H1 (cell line): ENCODE data around the gene GALNT2. TPM values are rescaled to one million over a fixed set of nuclear protein-coding genes. Genes with fewer than 3 reads are reported as not detected.

Source experiments
- HDAC6 ChIP-seq: IDR thresholded peaks from one replicate; pipeline ENCODE4 v1.7.1; 2012; ENCODE audit warnings: low read depth, mild to moderate bottlenecking, inconsistent platforms, low read length, moderate library complexity
- NANOG ChIP-seq: IDR thresholded peaks from 2 replicates; pipeline ENCODE4 v1.6.1; 2011; ENCODE audit warnings: low read length, low read depth, mild to moderate bottlenecking, inconsistent platforms; ENCODE audit not compliant: insufficient read depth, poor library complexity, severe bottlenecking
- SP4 ChIP-seq: IDR thresholded peaks from 2 replicates; pipeline ENCODE4 v1.6.1; 2012; ENCODE audit warnings: low read length, inconsistent platforms
- polyA plus RNA-seq, 7 experiments: library from polyadenylated mRNA; depleted of rRNA in 3 of 7; stranded (reverse) in 5 of 7; unstranded in 2 of 7; fragments of >200 nt in 5 of 7; fragments of 200-250 nt in 2 of 7; gene quantifications; 1 replicate in 5 of 7; 2 replicates in 1 of 7; 4 replicates in 1 of 7; pipeline versions ENCODE4 v1.2.1 to v1.2.3, GENCODE V29; 2011 to 2013; ENCODE audit warnings: missing spikeins in 2 of 7, mixed read lengths in 2 of 7
- total RNA-seq: library from RNA; stranded (reverse); fragmentation: NEBNext Ultra II Directional; extraction: Animal tissue kit (Norgen Biotek cat#: 25700); gene quantifications from 2 replicates; pipeline ENCODE4 v1.2.1, GENCODE V29; 2021
- TF ChIP-seq, protein P1 (sequence below): fragments of 300-600 bp; sonication (generic); IDR thresholded peaks from 2 replicates; pipeline ENCODE4 v1.7.1; 2012; ENCODE audit warnings: low read length, moderate library complexity, mild to moderate bottlenecking, inconsistent platforms; ENCODE audit not compliant: insufficient replicate concordance
- TF ChIP-seq, protein P2 (sequence below): IDR thresholded peaks from 2 replicates; pipeline ENCODE4 v1.6.1; 2012; ENCODE audit warnings: inconsistent platforms

GALNT2 gene
- total and polyA plus RNA-seq, 2 of the 8 experiments (the other 6 are each of a cell fraction or from before 2014, with no cell fraction given), result 34.5 to 75.3 TPM

DNA sequence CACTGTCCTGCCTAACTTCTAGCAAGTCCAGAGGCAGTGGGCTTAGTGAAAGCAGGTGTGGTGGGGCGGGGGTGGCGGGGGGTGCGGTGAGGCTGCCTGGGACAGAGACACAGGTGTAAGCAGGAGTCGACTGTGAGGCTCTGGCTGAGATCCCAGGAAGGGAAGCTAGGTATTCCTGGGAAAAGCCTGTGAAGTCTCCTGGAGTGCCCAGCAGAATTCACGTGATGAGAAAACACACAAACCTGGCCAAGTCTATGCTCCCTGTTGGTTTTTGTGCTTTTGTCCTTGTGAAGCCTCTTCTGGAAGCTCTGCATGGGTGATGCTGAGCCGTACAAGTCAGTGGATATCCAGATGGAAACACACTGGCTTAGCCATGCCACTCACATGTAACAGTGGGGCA, 5.3 kb downstream of the GALNT2 start (continued):
- TF ChIP-seq, protein P1, sequence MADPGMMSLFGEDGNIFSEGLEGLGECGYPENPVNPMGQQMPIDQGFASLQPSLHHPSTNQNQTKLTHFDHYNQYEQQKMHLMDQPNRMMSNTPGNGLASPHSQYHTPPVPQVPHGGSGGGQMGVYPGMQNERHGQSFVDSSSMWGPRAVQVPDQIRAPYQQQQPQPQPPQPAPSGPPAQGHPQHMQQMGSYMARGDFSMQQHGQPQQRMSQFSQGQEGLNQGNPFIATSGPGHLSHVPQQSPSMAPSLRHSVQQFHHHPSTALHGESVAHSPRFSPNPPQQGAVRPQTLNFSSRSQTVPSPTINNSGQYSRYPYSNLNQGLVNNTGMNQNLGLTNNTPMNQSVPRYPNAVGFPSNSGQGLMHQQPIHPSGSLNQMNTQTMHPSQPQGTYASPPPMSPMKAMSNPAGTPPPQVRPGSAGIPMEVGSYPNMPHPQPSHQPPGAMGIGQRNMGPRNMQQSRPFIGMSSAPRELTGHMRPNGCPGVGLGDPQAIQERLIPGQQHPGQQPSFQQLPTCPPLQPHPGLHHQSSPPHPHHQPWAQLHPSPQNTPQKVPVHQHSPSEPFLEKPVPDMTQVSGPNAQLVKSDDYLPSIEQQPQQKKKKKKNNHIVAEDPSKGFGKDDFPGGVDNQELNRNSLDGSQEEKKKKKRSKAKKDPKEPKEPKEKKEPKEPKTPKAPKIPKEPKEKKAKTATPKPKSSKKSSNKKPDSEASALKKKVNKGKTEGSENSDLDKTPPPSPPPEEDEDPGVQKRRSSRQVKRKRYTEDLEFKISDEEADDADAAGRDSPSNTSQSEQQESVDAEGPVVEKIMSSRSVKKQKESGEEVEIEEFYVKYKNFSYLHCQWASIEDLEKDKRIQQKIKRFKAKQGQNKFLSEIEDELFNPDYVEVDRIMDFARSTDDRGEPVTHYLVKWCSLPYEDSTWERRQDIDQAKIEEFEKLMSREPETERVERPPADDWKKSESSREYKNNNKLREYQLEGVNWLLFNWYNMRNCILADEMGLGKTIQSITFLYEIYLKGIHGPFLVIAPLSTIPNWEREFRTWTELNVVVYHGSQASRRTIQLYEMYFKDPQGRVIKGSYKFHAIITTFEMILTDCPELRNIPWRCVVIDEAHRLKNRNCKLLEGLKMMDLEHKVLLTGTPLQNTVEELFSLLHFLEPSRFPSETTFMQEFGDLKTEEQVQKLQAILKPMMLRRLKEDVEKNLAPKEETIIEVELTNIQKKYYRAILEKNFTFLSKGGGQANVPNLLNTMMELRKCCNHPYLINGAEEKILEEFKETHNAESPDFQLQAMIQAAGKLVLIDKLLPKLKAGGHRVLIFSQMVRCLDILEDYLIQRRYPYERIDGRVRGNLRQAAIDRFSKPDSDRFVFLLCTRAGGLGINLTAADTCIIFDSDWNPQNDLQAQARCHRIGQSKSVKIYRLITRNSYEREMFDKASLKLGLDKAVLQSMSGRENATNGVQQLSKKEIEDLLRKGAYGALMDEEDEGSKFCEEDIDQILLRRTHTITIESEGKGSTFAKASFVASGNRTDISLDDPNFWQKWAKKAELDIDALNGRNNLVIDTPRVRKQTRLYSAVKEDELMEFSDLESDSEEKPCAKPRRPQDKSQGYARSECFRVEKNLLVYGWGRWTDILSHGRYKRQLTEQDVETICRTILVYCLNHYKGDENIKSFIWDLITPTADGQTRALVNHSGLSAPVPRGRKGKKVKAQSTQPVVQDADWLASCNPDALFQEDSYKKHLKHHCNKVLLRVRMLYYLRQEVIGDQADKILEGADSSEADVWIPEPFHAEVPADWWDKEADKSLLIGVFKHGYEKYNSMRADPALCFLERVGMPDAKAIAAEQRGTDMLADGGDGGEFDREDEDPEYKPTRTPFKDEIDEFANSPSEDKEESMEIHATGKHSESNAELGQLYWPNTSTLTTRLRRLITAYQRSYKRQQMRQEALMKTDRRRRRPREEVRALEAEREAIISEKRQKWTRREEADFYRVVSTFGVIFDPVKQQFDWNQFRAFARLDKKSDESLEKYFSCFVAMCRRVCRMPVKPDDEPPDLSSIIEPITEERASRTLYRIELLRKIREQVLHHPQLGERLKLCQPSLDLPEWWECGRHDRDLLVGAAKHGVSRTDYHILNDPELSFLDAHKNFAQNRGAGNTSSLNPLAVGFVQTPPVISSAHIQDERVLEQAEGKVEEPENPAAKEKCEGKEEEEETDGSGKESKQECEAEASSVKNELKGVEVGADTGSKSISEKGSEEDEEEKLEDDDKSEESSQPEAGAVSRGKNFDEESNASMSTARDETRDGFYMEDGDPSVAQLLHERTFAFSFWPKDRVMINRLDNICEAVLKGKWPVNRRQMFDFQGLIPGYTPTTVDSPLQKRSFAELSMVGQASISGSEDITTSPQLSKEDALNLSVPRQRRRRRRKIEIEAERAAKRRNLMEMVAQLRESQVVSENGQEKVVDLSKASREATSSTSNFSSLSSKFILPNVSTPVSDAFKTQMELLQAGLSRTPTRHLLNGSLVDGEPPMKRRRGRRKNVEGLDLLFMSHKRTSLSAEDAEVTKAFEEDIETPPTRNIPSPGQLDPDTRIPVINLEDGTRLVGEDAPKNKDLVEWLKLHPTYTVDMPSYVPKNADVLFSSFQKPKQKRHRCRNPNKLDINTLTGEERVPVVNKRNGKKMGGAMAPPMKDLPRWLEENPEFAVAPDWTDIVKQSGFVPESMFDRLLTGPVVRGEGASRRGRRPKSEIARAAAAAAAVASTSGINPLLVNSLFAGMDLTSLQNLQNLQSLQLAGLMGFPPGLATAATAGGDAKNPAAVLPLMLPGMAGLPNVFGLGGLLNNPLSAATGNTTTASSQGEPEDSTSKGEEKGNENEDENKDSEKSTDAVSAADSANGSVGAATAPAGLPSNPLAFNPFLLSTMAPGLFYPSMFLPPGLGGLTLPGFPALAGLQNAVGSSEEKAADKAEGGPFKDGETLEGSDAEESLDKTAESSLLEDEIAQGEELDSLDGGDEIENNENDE, result no peak
- no peak for TF ChIP-seq HDAC6
- no peak for TF ChIP-seq NANOG
- TF ChIP-seq SP4, result no peak
- TF ChIP-seq, protein P2, sequence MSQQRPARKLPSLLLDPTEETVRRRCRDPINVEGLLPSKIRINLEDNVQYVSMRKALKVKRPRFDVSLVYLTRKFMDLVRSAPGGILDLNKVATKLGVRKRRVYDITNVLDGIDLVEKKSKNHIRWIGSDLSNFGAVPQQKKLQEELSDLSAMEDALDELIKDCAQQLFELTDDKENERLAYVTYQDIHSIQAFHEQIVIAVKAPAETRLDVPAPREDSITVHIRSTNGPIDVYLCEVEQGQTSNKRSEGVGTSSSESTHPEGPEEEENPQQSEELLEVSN, result no peak
